GM19468 (cell line): Measurements from ENCODE around the gene TNMD.
A peak's percentile ranks its signal among the peaks of the same experiment; 100 is the strongest.
"Not testable (repeated sequence)": the region's sequence is repeated elsewhere in the genome, so short reads cannot be mapped to it uniquely, and the experiment has no call there.

ENCODE experiments used
- ATAC-seq: cut with Tn5 transposase; IDR thresholded peaks from one replicate; pipeline ENCODE4 v1.9.1; 2021; ENCODE audit warnings: mild to moderate bottlenecking, moderate library complexity, moderate number of reproducible peaks; ENCODE audit not compliant: unreplicated experiment; ENCODE audit errors: extremely low read depth

The TNMD gene

DNA sequence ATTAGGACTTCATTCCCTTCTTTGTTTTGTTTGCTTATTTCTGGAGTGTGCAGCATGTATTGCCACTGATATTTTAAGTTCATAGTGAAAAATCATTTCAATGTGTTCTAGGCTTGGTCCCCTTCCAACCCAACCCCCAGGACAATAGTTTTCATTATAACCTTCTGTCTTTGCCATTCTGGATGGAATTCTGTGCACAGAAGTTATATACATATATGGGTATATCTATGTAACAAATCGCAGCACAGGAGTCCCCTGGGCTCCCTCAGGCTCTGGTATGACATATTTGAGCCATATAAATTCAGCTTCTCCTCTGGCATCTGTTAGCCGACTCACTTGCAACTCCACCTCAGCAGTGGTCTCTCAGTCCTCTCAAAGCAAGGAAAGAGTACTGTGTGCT, at the start of gene TNMD:
Gene TNMD, plus strand, starts transcription at position 326 of the 400 bp plus-strand sequence. CDS start 83 bp downstream, outside the sequence.
- ATAC-seq, result no peak

DNA sequence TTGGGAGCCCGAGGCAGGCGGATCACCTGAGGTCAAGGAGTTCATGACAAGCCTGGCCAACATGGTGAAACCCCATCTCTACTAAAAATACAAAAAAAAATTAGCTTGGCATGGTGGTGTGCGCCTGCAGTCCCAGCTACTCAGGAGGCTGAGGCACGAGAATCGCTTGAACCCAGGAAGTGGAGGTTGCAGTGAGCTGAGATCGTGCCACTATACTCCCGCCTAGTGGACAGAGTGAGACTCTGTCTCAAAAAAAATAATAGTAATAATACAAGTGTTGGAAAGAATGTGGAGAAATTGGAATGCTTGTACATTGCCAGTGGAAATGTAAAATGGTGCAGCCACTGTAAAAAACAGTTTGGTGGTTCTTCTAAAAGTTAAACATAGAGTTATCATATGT, 19.2 kb upstream of the TNMD start:
- not testable (repeated sequence) for ATAC-seq

DNA sequence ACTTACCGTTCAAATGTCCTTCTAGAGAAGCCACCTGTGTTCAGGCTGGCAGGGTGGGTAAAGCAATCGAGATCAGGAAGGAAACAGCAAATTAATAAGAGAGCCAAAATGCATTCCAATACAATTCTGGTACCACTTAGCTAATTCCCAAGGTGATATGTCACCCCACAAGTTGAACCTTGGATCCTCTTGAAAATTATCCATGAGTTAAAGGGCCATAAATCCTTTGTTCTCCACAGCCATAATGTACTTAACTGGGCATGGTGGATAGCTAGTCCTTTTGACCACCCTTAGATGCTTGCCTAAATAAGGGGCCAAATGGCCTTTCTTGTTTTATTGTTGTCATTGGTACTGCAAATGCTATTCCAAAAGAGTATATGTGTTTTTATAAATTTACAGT, 2.0 kb downstream of the TNMD start:
- ATAC-seq, result no peak

DNA sequence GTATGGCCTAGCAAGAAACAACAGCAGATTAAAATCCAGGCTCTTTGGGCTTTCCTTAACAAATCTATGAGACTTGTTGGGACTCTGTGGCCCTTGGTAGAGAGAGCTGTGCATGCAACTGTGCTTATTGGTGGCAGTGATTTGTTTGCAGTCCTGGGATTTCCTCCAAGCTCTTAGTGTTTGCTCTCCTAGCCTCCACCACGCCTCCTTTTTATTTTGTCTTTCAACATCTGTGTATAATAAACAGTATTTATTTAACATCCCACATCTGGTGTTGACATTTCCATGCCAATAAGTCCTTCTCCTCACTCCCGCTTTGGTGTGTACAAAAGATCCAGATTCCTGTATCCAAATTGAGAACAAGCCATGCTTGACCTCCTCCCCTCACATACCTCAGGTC, 3.1 kb downstream of the TNMD start:
- no peak for ATAC-seq

DNA sequence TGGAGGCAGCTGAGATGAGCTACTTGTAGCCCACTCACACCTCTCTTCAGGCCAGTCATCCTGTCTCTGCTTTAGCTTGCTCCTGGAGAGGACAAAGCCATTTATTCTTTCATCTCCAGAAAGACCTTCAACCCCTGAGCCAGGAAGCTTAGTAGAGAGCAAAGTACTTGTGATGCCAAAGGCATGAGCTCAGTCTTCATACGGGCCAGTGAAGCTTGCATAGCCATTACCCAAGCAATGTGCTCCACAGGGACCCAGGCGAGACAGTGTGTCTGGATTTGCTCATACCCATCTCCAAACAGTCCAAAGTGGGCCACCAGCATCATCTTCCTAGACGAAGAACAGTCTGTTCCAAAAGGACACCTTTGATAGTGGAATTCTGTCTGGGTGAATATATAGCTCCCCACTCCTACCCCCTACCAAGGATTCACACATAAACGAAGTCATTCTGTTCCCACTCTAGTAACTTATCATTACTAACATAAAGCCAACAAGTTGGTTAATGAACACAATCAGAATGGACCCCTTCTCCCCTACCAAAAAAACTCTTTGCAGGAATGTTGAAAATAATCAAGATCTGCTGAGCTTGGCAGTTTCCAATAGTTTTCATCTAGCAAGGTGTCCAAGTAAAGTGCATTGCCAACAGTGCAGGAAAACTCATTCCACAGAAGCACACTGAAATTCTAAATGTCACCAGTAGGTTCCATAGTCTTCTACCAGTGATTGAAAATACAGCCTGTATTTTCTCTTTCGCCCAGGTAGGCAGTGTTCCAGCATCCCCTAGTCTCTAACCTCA, 6.7 kb downstream of the TNMD start:
- ATAC-seq, result no peak

DNA sequence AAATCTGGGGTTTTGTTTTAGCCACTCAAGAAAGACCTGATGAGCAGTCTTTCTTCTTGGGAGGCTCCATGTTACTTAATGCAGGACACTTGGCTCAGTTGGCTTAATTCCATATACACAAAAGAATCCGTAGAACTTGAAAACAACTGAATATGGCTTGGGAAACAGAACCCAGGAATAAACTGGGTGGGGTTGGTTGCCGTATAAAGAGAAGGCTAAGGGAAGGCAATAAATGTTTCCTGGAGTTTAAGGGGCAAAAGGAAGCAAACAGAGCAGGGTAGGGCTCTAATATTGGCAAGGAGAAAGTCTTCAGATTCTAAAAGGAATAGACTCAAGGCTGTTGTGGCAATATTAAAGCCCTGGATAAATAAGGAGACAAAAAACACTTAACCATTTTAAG, 8.4 kb downstream of the TNMD start:
- no peak for ATAC-seq

DNA sequence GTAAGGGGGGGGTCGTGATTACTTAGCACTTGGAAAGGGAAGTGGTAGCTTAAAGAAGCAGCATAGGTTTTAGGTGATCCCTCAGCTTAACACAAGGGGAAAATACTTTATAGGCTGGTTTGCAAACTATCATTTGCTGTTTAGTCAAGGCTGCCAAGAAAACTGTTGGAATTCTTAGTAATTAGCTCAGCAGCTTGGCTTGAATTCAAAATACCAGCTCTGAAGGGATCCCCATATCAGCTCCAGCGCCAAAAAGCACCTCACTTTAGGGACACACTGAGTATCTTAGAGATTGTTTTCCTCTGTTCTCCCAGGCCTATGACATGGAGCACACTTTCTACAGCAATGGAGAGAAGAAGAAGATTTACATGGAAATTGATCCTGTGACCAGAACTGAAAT, 8.8 kb downstream of the TNMD start:
- ATAC-seq, result no peak

DNA sequence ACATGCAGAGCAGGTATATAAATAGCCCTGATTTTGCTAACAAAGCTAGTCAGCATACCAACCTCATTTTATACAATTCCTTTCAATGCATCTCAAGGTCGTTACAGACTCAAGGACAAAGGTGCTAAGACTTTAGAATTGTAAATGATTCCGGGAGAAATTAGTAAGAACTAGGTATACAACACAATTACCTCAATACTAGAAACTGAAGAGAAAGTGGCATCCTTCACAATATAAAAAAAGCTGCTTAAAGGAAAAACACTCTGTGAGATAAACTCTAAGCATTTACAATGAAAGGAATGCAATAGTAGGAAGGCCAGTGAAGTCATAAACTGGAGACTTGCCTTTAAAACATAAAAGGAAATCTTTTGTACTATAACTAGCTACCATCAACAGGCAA, 11.9 kb downstream of the TNMD start:
- ATAC-seq, result no peak

DNA sequence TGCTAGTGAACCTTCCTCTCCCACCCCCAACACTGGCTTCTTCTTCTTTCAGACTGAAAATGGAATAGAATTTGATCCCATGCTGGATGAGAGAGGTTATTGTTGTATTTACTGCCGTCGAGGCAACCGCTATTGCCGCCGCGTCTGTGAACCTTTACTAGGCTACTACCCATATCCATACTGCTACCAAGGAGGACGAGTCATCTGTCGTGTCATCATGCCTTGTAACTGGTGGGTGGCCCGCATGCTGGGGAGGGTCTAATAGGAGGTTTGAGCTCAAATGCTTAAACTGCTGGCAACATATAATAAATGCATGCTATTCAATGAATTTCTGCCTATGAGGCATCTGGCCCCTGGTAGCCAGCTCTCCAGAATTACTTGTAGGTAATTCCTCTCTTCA, 14.7 kb downstream of the TNMD start:
- ATAC-seq, result no peak

DNA sequence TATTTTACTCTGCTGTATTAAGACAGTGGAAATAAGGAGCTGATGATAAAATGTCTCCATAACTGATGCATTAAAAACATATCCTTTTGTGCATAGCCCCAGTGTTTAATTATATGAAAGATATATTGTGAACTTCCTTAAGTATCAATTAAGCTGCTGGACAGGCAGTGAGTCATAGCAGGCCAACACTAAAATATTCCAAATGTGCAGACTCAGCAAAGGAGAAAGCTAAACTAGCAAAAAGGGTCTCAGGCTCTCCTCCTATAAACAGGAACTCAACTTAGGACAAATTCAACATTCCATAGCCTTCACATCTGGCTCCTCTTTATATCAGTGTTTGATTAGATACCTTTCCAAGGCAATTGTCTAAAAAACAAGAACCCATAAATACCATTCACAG, 15.6 kb downstream of the TNMD start:
- no peak for ATAC-seq

DNA sequence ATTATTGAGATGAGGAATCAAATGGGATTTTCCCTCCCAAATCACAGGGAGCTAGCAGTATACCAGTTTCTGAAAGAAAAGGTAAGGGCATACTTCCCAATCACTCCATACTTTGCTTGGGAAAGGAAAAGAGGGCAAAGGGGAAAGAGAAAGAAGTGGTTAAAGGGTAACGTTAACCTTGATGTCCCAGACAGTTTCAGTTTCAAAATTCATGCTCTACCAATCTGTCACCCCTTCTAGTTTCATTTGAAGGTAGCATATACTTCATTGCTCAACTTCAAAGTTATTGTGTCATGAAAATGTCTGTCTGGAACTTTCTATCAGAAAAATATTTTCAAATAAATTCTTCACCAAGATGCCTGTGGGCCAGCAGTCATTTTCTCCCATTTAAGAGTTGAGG, 16.0 kb downstream of the TNMD start:
- ATAC-seq, result no peak

DNA sequence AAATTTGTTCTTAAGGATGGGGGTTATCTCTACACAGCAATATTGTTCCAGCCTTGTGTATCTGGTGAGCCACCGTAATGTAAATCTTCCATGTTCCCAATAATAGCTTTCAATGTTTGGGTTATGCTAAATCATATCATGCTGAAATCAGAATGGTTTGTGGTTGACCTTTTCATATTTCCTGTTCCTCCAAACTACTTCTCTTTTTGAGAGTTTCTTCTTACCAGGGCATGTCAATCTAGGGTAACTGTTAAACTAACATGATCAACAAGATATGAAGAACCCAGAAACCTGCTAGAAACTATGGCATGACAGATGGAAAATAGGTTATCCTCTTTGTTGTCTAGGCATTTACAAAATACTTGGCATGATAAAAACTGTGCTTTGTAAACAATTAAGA, 22.0 kb downstream of the TNMD start:
- ATAC-seq, result no peak

DNA sequence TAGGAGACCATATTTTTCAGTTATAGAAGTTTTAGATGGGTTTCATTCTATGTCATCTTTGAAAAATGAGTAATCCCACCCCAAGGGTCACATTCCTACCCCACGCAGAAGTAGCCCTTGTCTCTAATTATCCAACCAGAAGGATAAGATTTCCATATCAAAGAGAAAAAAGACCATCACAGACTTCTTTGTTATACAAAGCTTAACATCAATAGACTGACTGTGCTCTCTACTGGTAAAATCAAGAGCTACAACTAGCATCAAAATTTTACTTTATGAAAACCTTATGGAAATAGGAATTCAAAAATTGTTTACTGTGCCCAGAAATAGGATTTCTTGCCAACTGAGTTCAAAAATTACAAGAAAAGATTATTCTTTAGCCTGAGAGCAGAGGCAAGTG, 24.9 kb downstream of the TNMD start:
- ATAC-seq, result no peak

DNA sequence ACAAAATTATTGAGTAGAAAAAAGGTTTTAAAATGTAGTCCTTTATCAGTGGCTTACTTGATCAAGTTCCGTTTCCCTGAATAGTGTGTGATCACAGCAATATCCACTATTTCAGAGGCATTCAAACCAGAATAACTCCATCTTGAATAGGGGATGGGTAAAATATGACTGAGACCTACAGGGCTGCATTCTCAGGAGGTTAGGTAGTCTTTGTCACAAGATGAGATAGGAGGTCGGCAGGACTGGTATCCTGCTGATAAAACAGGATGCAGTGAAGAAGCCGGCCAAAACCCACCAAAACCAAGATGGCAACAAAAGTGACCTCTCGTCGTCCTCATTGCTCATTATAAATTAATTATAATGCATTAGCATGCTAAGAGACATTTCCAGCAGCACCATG, 27.2 kb downstream of the TNMD start:
- no peak for ATAC-seq

DNA sequence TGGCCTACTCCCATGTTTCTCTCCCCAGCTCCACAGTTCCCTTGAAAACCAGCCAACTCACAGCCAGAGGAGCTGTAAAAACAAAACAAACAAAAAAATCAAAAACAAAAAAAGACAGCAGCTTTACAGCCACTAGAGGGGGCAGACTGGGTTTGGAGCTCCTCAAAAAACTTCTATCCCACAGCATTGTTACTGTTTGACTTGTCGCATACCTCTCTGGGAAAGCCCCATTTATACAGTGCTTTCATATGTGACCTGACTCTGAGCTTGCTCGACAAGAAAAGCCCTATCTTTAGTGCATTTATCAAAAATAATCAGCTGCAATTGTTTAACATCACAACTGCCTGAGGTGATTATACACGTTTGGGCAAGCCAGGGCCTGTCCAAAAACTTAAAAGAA, 30.3 kb downstream of the TNMD start:
- peak; percentile 97 for ATAC-seq

DNA sequence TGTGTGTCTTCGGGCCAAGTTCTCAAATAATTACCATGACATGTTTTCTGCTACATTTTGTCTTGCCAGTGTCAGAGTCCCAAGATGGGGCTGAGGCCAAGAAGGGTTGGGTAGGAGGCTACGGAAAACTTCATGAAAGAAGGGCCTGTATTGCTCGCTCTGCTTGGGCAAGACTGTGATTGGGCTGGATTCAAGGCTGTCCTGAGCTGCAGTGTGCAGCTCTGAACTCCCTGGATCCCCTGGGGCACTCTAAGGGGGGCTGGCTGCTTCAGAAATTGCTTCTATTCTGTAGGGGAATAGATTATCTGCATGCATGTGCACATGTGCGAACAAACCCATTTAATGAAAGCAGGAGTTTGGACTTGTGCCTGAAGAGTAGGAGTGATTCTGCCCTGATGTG, 38.3 kb downstream of the TNMD start:
- ATAC-seq, result no peak

DNA sequence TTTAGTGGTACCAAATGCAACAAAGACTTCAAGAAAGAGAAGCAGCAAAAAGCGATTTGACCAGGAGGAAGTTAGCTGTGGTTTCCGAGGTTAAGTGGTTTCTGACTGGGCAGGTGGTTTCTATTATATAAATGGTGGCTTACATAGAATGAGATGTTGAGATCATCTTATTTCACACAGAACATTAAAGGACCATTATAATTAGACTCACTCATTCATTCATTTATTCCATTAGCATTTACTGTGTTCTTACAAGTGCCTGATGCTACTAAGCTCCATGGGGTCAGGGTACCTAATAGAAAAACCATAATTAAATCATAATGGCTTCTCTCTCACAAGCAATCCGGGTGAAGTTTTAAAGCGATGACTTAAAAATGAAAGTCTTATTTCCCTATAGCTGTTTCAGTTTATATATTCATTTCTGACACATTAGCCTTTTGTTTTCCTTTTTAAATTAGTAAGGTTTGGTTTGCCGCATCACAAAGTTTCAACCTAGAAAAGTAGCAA, 41.3 kb downstream of the TNMD start:
- peak; percentile 82 for ATAC-seq

DNA sequence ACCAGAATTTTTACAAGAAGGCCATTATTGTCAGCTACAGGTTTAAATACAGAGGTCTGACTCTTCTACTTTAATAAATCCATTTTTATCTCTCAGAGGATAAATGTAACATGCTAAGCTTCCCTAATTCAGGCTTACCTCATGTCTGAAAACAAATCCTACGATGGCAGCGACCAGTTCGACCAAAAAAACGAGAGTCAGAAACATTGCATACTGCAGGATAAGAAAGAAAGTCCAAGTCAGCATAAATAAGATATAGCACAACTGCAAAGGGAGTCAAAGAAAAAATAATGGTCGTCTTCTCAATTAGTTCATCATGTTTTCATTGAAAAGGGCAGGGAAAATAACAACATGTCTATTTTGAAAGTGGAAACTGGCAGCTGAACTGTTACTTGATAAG, 50.3 kb downstream of the TNMD start:
- no peak for ATAC-seq

DNA sequence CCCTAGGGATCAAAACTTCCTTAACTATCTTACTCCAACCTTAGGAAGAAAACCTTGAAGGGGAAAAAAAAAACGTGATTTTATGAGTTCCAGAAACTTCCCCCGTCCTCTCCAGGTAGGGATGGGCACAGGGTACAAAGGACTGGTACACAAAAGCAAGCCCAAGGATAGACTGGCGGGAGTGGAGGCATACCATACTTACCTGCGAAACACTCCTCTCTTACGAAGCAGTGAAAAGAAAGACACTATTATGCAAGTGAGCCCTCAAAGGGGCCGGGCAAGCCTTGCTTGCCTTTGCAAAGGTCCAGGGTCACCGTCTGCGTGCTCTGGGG, 51.2 kb downstream of the TNMD start:
- no peak for ATAC-seq

DNA sequence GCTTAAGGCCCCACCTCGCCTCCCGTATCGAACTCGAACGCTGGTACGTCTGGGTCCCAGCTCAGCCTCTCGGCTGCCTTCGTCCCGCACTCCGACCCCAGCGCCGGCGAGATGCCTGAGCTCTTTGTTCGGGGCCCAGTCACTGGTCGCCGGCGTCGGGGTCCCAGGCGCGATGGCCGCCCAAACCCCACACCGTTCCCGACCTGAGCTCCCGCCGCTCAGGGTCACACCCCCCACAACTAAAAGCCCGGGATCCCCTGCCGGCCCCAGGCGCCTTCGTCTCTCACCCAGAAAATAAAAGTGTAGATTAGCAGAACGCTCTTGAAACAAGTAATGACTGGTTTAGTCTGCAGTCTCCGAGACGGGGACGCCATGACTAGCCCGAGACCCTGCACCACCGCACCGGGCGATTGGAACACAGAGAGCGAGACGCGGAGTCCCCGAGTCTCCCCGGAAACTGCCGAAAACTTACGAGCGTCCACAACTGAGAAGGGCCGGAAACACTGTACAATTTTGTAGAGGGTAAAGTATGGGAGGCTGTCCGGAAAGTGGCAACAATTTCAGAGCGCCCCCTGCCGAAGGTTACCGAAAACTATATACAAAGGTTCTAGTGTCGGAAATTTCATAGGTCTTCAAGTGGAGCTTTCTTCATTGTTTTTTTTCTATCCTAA, 51.7 kb downstream of the TNMD start, which contains the start of gene TSPAN6:
Gene TSPAN6, minus strand, starts transcription at position 486 of the 671 bp plus-strand sequence. Its CDS starts 112 bp downstream, at position 374.
- peak; percentile 68 for ATAC-seq

DNA sequence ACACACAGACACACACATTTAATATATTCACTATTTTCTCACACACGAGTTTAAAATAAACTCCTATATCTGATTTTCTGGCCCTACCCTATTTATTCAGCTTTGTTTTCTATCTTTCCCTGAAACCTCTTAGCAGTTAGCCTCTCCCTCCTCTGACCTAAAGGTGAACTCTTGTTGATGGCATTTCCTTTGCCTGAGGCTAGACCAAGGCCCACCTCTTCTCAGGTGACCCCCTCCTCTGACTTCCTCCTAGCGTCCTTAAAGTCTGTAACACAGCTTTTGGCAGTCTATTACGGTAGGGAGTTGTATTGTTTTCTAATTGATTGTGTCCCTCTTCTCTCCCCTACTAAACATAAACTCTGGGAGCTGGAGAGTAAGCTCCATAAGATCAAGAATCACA, 57.6 kb downstream of the TNMD start:
- ATAC-seq, result no peak

DNA sequence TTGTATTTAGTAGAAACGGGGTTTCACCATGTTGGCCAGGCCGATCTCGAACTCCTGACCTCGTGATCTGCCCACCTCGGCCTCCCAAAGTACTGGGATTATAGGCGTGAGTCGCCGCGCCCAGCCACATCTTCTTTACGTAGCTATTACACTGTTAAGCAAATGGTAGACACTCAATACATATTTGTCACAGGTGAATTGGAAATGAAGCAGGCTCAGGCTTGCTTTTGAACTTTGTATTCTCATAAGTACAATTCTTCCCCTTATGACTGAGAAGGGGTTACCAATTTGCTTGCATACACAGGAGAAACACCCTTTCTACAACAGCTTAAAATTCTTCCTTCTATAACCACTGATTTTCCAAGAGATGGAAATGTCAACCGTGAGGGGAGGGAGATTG, 58.5 kb downstream of the TNMD start:
- ATAC-seq, result no peak
